Mesendoderm (in vitro differentiated cells): ENCODE data around the gene SLC38A2.

Experiments used
- DNase-seq: peaks from one replicate; pipeline ENCODE4 v3.0.0; 2013
- H2AK5ac ChIP-seq: 2 replicates; pipeline ENCODE4 v1.6.1; 2013; ENCODE audit warnings: low read length, inconsistent platforms
- H2BK120ac ChIP-seq: 2 replicates; pipeline ENCODE4 v1.6.1; 2013; ENCODE audit warnings: low read depth, mild to moderate bottlenecking, low read length, moderate library complexity, mixed read lengths
- H2BK15ac ChIP-seq: replicated peaks from 2 replicates; pipeline ENCODE4 v1.6.1; 2013; ENCODE audit warnings: low read depth, mild to moderate bottlenecking, moderate library complexity
- H2BK5ac ChIP-seq: 2 replicates; pipeline ENCODE4 v1.6.1; 2013; ENCODE audit warnings: low read length, inconsistent platforms
- H3K18ac ChIP-seq: 2 replicates; pipeline ENCODE4 v1.6.1; 2013; ENCODE audit warnings: mild to moderate bottlenecking, low read length, mixed read lengths
- H3K23ac ChIP-seq: one replicate; pipeline ENCODE4 v1.6.1; 2013; ENCODE audit warnings: low read length
- H3K27ac ChIP-seq: 2 replicates; pipeline ENCODE4 v1.5.1; 2013; ENCODE audit warnings: low read depth, mild to moderate bottlenecking, inconsistent platforms, low read length, moderate library complexity
- H3K27me3 ChIP-seq: 2 replicates; pipeline ENCODE4 v1.6.1; 2013; ENCODE audit warnings: low read length, control low read depth, mild to moderate bottlenecking, inconsistent platforms; ENCODE audit not compliant: insufficient read depth, poor library complexity
- H3K36me3 ChIP-seq: 2 replicates; pipeline ENCODE4 v1.6.1; 2013; ENCODE audit warnings: low read length, inconsistent platforms; ENCODE audit not compliant: control insufficient read depth, insufficient read depth
- H3K4ac ChIP-seq: one replicate; pipeline ENCODE4 v1.6.1; 2013; ENCODE audit warnings: low read depth, mild to moderate bottlenecking, low read length, moderate library complexity
- H3K4me1 ChIP-seq: 2 replicates; pipeline ENCODE4 v1.6.1; 2013; ENCODE audit warnings: low read depth, low read length, inconsistent platforms; ENCODE audit not compliant: control insufficient read depth
- H3K4me2 ChIP-seq: 2 replicates; pipeline ENCODE4 v1.6.1; 2013; ENCODE audit warnings: low read length
- H3K4me3 ChIP-seq: 2 replicates; pipeline ENCODE4 v1.5.1; 2013; ENCODE audit warnings: mild to moderate bottlenecking, low read length
- H3K56ac ChIP-seq: one replicate; pipeline ENCODE4 v1.6.1; 2013; ENCODE audit warnings: low read length
- H3K79me1 ChIP-seq: 2 replicates; pipeline ENCODE4 v1.6.1; 2013; ENCODE audit warnings: low read length, inconsistent platforms
- H3K79me2 ChIP-seq: 2 replicates; pipeline ENCODE4 v1.6.1; 2013; ENCODE audit warnings: mild to moderate bottlenecking, low read length; ENCODE audit not compliant: control insufficient read depth, insufficient read depth
- H3K9ac ChIP-seq: 2 replicates; pipeline ENCODE4 v1.6.1; 2013; ENCODE audit warnings: low read length, inconsistent platforms
- H4K5ac ChIP-seq: one replicate; pipeline ENCODE4 v1.6.1; 2013; ENCODE audit warnings: low read length
- H4K8ac ChIP-seq: one replicate; pipeline ENCODE4 v1.6.1; 2013; ENCODE audit warnings: low read depth, mild to moderate bottlenecking, control low read depth, low read length, moderate library complexity
- WGBS: extraction: QIAGEN DNeasy Blood & Tissue Kit; methylation state at CpG from one replicate; pipeline ENCODE4 v1.1.7; 2013; ENCODE audit warnings: low lambda C conversion rate, missing lambda C conversion rate; ENCODE audit not compliant: insufficient coverage; ENCODE audit errors: extremely low coverage; 5-methylcytosine and 5-hydroxymethylcytosine counted together

The SLC38A2 gene

DNA sequence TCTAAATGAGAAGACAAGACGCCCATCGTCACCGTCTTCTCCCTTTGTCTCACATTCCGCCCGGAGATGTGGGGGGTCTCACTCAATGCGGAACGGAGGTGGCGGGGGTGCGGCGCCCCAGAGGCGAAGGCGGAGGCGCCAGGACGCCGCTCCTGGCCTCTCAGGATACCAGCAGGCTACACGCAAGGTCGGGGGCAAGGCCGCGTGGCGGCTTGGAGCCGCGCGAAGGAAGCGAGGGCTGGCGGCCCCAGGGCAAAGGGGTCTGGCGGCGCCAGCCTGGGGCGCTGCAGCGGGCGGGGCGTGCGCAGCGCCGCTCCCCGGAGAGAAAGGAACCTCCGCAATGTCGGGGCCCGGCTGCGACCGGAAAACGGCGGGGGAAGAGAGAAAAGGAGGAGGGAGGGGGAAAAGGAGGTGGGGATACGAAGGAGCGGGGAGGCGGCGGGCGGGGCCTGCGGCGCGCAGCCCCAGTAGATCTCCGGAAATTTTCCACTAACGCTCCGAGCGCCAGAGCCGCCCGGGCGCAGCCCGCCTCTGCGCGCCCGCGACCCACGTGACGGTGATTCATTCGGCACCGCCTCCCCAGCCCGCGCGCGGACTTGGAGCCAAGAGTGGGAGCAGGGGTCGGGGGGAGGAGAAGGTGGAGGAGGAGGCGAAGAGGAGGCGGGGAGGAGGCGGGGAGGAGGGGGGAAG is 10.5 kb upstream of the SLC38A2 start:
- Histone ChIP-seq H3K27ac (peak overlapping the region; percentile 95), H3K79me2 (no peaks in the 10 kb centered on the region), H4K8ac (no peak overlapping the region), H2AK5ac (no peak overlapping the region), H3K9ac (peak overlapping the region; percentile 97), H3K36me3 (no peaks in the 10 kb centered on the region), H2BK15ac (peak overlapping the region; percentile 77), H3K79me1 (no peaks in the 10 kb centered on the region), H2BK5ac (peak overlapping the region; percentile 56), H3K4me1 (peaks cover 8% of the 10 kb centered on the region), H3K27me3 (no peaks in the 10 kb centered on the region), H4K5ac (no peak overlapping the region), H3K4me2 (peak overlapping the region; percentile 45), H3K18ac (peak overlapping the region; percentile 20), H3K23ac (no peak overlapping the region), H3K56ac (peak overlapping the region; percentile 98), H3K4me3 (no peak overlapping the region), H2BK120ac (peak overlapping the region; percentile 90), H3K4ac (peak overlapping the region; percentile 4)
- WGBS = no CpG with 5 or more reads among the region's 74 CpGs
- peak; percentile 97 for DNase-seq

DNA sequence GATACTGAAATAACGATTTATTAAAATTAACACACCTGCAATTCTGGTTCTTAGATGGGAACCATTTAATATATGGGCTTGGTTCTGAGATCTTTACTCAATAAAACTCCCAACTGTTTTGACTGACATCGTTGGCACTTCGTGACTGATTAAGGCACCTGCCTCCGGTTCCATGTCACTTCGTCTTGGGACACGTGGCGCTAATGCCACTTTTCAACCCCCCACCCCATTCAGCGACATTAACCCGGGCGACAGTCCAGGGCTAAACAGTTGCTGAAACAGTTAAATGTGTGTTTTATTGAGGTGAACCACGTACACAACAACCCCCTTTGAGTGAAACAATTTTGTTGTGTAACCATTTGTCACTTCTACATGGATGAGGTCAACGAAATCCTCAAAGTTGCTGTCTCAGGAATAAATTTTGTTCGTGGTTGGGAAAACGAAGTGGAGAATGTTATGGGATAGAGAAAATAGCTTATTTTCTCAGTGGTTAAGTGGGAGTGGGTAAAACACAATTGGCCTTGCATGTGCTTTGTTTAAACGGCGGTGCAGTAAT is 9.9 kb upstream of the SLC38A2 start:
- Histone ChIP-seq H3K79me1 (no peaks in the 10 kb centered on the region), H3K27me3 (no peaks in the 10 kb centered on the region), H3K56ac (peak overlapping the region; percentile 92), H2BK120ac (peak overlapping the region; percentile 90), H2BK5ac (peak overlapping the region; percentile 64), H3K18ac (peak overlapping the region; percentile 83), H3K4me2 (peak overlapping the region; percentile 45), H3K23ac (peak overlapping the region; percentile 97), H4K5ac (no peak overlapping the region), H3K4me3 (no peak overlapping the region), H2AK5ac (peak overlapping the region; percentile 86), H2BK15ac (peak overlapping the region; percentile 77), H3K4ac (peak overlapping the region; percentile 99), H3K79me2 (no peaks in the 10 kb centered on the region), H3K27ac (peak overlapping the region; percentile 88), H3K36me3 (no peaks in the 10 kb centered on the region), H3K9ac (peak overlapping the region; percentile 82), H4K8ac (no peak overlapping the region), H3K4me1 (peaks cover 3% of the 10 kb centered on the region)
- no CpG with 5 or more reads among the region's 16 CpGs for WGBS
- DNase-seq = no peak

DNA sequence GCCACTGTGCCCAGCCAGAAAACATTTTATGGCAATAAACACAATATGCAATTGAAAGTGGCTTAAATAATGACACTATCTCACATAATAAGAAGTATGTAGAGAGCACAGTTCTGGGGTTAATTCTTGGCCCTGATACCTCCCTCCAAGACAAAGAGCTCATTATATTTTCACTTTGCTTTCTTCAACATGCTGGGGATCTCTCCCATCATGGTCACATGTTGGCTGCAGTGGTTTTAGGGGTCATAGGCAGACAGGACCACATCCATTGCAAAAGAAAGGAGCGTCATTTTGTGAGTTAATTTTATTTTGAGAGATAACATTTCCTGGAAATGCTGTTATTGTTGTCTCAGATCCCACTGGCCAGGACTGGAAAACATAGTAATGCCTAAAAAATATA is 8.3 kb upstream of the SLC38A2 start:
- Histone ChIP-seq H2AK5ac (no peak overlapping the region), H3K79me1 (no peaks in the 10 kb centered on the region), H3K18ac (no peak overlapping the region), H3K4me1 (peaks cover 3% of the 10 kb centered on the region), H3K56ac (peak overlapping the region; percentile 47), H2BK15ac (no peak overlapping the region), H4K8ac (no peak overlapping the region), H3K27me3 (no peaks in the 10 kb centered on the region), H3K79me2 (no peaks in the 10 kb centered on the region), H3K4me2 (no peak overlapping the region), H3K9ac (no peak overlapping the region), H2BK5ac (no peak overlapping the region), H3K36me3 (no peaks in the 10 kb centered on the region), H3K4ac (peak overlapping the region; percentile 8), H2BK120ac (no peak overlapping the region), H4K5ac (no peak overlapping the region), H3K4me3 (no peak overlapping the region), H3K27ac (no peak overlapping the region), H3K23ac (no peak overlapping the region)
- DNase-seq = no peak
- WGBS = no CpG with 5 or more reads among the region's 1 CpG

- Histone ChIP-seq H3K4me1 (peaks cover 3% of the 10 kb centered on the region), H4K8ac (no peak overlapping the region), H3K4me2 (no peak overlapping the region), H3K79me1 (no peaks in the 10 kb centered on the region), H3K36me3 (no peaks in the 10 kb centered on the region), H4K5ac (no peak overlapping the region), H3K79me2 (no peaks in the 10 kb centered on the region), H2BK15ac (peak overlapping the region; percentile 96), H3K27me3 (no peaks in the 10 kb centered on the region), H3K4me3 (no peak overlapping the region), H3K9ac (no peak overlapping the region), H3K23ac (no peak overlapping the region), H3K18ac (no peak overlapping the region), H3K56ac (no peak overlapping the region), H2AK5ac (no peak overlapping the region), H3K4ac (peak overlapping the region; percentile 8), H2BK120ac (no peak overlapping the region), H3K27ac (no peak overlapping the region), H2BK5ac (peak overlapping the region; percentile 17)
- no peak for DNase-seq
- no CpG with 5 or more reads among the region's 3 CpGs for WGBS
Observed at GRCh38 chr12:46380022-46380796, 7.6 kb upstream of the SLC38A2 start.

- Histone ChIP-seq H3K56ac (no peak overlapping the region), H3K9ac (no peak overlapping the region), H3K36me3 (no peaks in the 10 kb centered on the region), H3K18ac (no peak overlapping the region), H3K4ac (no peak overlapping the region), H3K27ac (no peak overlapping the region), H3K79me2 (no peaks in the 10 kb centered on the region), H2BK15ac (no peak overlapping the region), H2AK5ac (no peak overlapping the region), H3K27me3 (no peaks in the 10 kb centered on the region), H4K5ac (no peak overlapping the region), H2BK5ac (no peak overlapping the region), H3K4me2 (no peak overlapping the region), H4K8ac (no peak overlapping the region), H3K79me1 (no peaks in the 10 kb centered on the region), H3K4me1 (peaks cover 3% of the 10 kb centered on the region), H2BK120ac (no peak overlapping the region), H3K23ac (no peak overlapping the region), H3K4me3 (no peak overlapping the region)
- no CpG with 5 or more reads among the region's 3 CpGs for WGBS
- DNase-seq = no peak
Observed at GRCh38 chr12:46379352-46379751, 6.8 kb upstream of the SLC38A2 start.
